Measurements from ENCODE around the gene COL19A1.
"Not testable (repeated sequence)": the region's sequence is repeated elsewhere in the genome, so short reads cannot be mapped to it uniquely, and the experiment has no call there.

Gene COL19A1

DNA sequence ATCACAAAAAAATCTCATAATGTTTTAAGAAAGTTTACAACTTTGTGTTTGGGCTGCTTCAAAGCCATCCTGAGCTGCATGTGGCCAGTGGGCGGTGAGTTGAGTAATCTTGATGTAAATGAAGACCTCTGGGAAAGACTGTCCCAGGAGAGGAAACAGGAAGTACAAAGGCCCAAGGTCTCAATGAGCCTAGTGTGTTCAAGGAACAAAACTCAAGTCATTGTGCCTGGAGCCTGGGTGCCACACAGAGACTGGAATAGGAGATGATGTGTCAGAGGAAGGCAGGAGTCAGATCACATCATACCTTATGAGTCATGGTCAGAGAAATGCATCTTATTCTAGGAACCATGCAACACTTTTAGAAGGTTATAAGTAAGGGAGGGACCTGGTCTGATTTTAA lies 51.5 kb downstream of the COL19A1 start:
- Mint-ChIP-seq H3K9me3 (peaks cover 2% of the 10 kb centered on the region), H3K27me3 (ENCODE audit: low read depth) (no peaks in the 10 kb centered on the region), H3K4me1 (peaks cover 13% of the 10 kb centered on the region), H3K36me3 (ENCODE audit: low read depth) (no peaks in the 10 kb centered on the region), H3K27ac (peak overlapping the region in 1 of 3 experiments; percentile 27), H3K4me3 (no peak overlapping the region)
- no peak for TF ChIP-seq CTCF (IDR thresholded peaks at IDR 0.05; ENCODE audit: unreplicated experiment in 3 of 3)

DNA sequence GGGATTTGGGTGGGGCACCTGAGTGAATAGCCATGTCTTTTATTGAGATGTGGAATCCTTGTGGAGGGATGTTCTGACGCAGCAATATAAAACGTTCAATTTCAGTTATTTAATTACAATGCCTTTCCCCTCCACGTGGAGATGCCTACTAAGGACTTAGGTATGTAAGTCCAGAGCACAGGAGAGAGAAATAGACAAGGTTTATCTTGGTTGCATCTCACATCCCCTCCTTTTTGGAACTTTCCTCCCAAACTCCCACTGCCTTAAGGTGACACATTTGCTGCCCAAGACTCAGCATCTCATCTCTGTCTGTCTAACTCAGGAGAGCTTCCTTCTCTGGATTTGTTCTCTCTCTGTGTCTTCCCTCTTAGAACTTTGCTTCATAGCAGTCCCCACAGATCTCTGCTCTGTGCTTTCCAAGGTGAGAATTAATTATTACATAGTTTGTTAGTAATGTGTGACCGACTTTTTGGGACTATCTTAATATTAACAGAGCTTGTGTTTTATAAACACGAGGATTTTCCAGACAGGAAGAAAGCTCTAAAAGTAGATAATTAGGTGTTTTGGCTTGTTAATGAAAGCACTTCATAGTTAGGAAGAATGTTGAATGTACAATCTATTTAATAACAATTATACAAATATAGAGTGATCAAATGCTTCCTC lies 52.6 kb downstream of the COL19A1 start:
- Mint-ChIP-seq H3K36me3 (ENCODE audit: low read depth) (no peaks in the 10 kb centered on the region), H3K27me3 (ENCODE audit: low read depth) (no peaks in the 10 kb centered on the region), H3K4me3 (no peak overlapping the region), H3K9me3 (peaks cover 8% of the 10 kb centered on the region), H3K27ac (peak overlapping the region; percentile 15 to 70 (median 17)), H3K4me1 (peaks cover 4% of the 10 kb centered on the region)
- no peak for TF ChIP-seq CTCF (IDR thresholded peaks at IDR 0.05; ENCODE audit: unreplicated experiment in 3 of 3)

DNA sequence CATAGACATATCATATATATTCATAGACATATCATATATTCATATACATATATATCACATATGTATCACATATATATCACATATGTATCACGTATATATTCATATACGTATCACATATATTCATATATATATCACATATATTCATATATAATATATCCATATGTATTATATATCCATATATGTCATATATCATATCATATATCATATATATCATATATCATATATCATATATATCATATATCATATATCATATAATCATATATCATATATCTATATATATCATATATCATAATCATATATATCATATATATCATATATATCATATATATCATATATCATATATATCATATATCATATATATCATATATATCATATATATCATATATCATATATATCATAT lies 54.7 kb downstream of the COL19A1 start:
- peaks cover 15% of the 10 kb centered on the region for H3K9me3 Mint-ChIP-seq
- H3K36me3 Mint-ChIP-seq (ENCODE audit: low read depth); H3K4me1 Mint-ChIP-seq; H3K27ac Mint-ChIP-seq; H3K4me3 Mint-ChIP-seq; H3K27me3 Mint-ChIP-seq (ENCODE audit: low read depth): not testable (repeated sequence)

GRCh38 chr6:69921611-69922010 lies 55.3 kb downstream of the COL19A1 start:
- H3K27me3 Mint-ChIP-seq (ENCODE audit: low read depth); H3K36me3 Mint-ChIP-seq (ENCODE audit: low read depth); H3K4me3 Mint-ChIP-seq; H3K27ac Mint-ChIP-seq; H3K4me1 Mint-ChIP-seq: not testable (repeated sequence)
- peaks cover 21% of the 10 kb centered on the region for H3K9me3 Mint-ChIP-seq

DNA sequence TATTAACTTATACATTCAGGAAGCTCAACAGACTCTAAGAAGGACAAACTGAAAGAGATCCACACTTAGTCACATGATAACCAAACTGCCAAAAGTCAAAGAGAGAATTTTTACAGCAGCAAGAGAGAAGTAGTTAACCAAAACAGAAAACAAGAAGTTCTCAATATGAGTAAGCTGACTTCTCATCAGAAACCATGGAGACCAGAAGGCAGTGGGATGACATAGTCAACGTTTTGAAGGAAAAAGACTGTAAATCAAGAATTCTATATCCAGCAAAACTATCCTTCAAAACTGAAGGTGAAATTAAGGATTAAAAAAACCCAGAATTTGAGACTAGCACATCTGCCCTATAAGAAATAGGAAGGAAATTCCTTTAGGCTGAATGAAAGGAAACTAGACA lies 60.4 kb downstream of the COL19A1 start:
- Mint-ChIP-seq H3K27ac (no peak overlapping the region), H3K36me3 (ENCODE audit: low read depth) (peaks cover 5% of the 10 kb centered on the region), H3K27me3 (ENCODE audit: low read depth) (no peaks in the 10 kb centered on the region), H3K9me3 (peaks cover 28% of the 10 kb centered on the region), H3K4me3 (no peak overlapping the region), H3K4me1 (no peaks in the 10 kb centered on the region)
- no peak for TF ChIP-seq CTCF (IDR thresholded peaks at IDR 0.05; ENCODE audit: unreplicated experiment in 3 of 3)

DNA sequence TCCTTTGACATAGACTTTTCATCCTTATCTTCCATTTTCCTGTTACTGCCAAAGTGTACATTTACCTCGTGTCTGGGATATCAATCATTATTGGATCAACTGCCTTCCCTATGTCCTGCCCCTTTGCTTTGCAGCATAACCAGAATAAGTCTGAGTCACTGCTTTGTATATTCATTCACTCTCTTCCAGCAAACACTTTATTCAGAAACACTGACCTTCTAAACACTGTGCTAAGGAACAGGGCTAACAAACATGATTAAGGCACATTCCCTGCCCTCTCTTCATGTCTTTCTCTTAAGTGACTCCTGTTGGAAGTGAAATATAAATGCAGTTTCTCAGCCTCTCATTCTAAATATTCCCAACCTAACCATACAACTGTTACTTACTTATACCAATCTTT lies 66.9 kb downstream of the COL19A1 start:
- Mint-ChIP-seq H3K9me3 (no peaks in the 10 kb centered on the region), H3K4me3 (no peak overlapping the region), H3K27me3 (ENCODE audit: low read depth) (no peaks in the 10 kb centered on the region), H3K4me1 (no peaks in the 10 kb centered on the region), H3K27ac (no peak overlapping the region), H3K36me3 (ENCODE audit: low read depth) (no peaks in the 10 kb centered on the region)
- TF ChIP-seq CTCF (IDR thresholded peaks at IDR 0.05; ENCODE audit: unreplicated experiment in 3 of 3) = no peak

DNA sequence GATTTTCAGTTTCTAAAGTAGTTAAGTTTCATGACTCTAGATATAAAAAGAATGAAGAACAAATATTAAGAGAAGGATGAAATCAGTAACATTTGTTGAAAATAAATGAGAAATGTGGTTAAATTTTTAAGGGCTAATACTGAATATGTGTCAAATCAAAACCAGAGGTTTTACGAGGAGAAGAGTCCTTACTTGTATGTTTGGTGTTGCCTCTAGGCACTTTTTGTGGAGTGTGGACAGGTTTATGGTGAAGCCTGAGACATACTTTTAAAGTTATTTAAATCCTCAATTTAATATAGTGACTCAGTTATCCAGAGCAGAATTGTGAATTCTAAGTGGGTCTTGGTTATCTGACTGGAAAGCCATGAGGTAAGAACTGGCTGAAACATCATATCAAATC lies 68.7 kb downstream of the COL19A1 start:
- Mint-ChIP-seq H3K4me3 (no peak overlapping the region), H3K27me3 (ENCODE audit: low read depth) (no peaks in the 10 kb centered on the region), H3K36me3 (ENCODE audit: low read depth) (no peaks in the 10 kb centered on the region), H3K9me3 (no peaks in the 10 kb centered on the region), H3K27ac (no peak overlapping the region), H3K4me1 (no peaks in the 10 kb centered on the region)
- no peak for TF ChIP-seq CTCF (IDR thresholded peaks at IDR 0.05; ENCODE audit: unreplicated experiment in 3 of 3)
